ENCODE measurements around the gene ELANE.
A peak's percentile ranks its signal among the peaks of the same experiment; 100 is the strongest.

Gene ELANE

GRCh38 chr19:892894-893689, 41.0 kb downstream of the ELANE start, which contains the start of the genes MED16 and RNU6-9:
Gene MED16, minus strand, starts transcription at chr19:893187. Its CDS starts 2,056 bp downstream, at chr19:891131.
Gene RNU6-9, plus strand, starts transcription at chr19:893484.
- Mint-ChIP-seq H3K27ac (peak within 1 kb of the TSS; percentile 99), H3K4me3 (peak within 1 kb of the TSS; percentile 90), H3K36me3 (ENCODE audit: low read depth) (peaks cover 26% of the 10 kb centered on the region), H3K9me3 (no peaks in the 10 kb centered on the region), H3K4me1 (ENCODE audit: low read depth) (peaks cover 12% of the 10 kb centered on the region), H3K27me3 (ENCODE audit: low read depth) (peaks cover 3% of the 10 kb centered on the region)
- peak; percentile 88 for DNase-seq (ENCODE audit: low spot score)

- peaks cover 3% of the 10 kb centered on the region for H3K27me3 Mint-ChIP-seq (ENCODE audit: low read depth)
- peaks cover 21% of the 10 kb centered on the region for H3K36me3 Mint-ChIP-seq (ENCODE audit: low read depth)
- H3K9me3 Mint-ChIP-seq, result no peaks in the 10 kb centered on the region
- no peak overlapping the region for H3K27ac Mint-ChIP-seq
- H3K4me1 Mint-ChIP-seq (ENCODE audit: low read depth), result peaks cover 8% of the 10 kb centered on the region
- DNase-seq (ENCODE audit: low spot score), result no peak
- no peak overlapping the region for H3K4me3 Mint-ChIP-seq
Observed at GRCh38 chr19:896434-896833, 44.3 kb downstream of the ELANE start.

GRCh38 chr19:896999-897398, 44.9 kb downstream of the ELANE start:
- Mint-ChIP-seq H3K27ac (no peak overlapping the region), H3K9me3 (no peaks in the 10 kb centered on the region), H3K36me3 (ENCODE audit: low read depth) (peaks cover 21% of the 10 kb centered on the region), H3K4me3 (no peak overlapping the region), H3K4me1 (ENCODE audit: low read depth) (peaks cover 8% of the 10 kb centered on the region), H3K27me3 (ENCODE audit: low read depth) (peaks cover 3% of the 10 kb centered on the region)
- DNase-seq (ENCODE audit: low spot score), result no peak

- peaks cover 8% of the 10 kb centered on the region for H3K4me1 Mint-ChIP-seq (ENCODE audit: low read depth)
- peaks cover 3% of the 10 kb centered on the region for H3K27me3 Mint-ChIP-seq (ENCODE audit: low read depth)
- H3K27ac Mint-ChIP-seq, result no peak overlapping the region
- peaks cover 21% of the 10 kb centered on the region for H3K36me3 Mint-ChIP-seq (ENCODE audit: low read depth)
- H3K9me3 Mint-ChIP-seq, result no peaks in the 10 kb centered on the region
- DNase-seq (ENCODE audit: low spot score), result no peak
- H3K4me3 Mint-ChIP-seq, result no peak overlapping the region
Observed at GRCh38 chr19:897442-898039, 45.4 kb downstream of the ELANE start.

GRCh38 chr19:898663-899062, 46.6 kb downstream of the ELANE start:
- H3K27ac Mint-ChIP-seq, result no peak overlapping the region
- H3K36me3 Mint-ChIP-seq (ENCODE audit: low read depth), result peaks cover 17% of the 10 kb centered on the region
- peaks cover 2% of the 10 kb centered on the region for H3K4me1 Mint-ChIP-seq (ENCODE audit: low read depth)
- H3K4me3 Mint-ChIP-seq, result no peak overlapping the region
- H3K9me3 Mint-ChIP-seq, result no peaks in the 10 kb centered on the region
- no peaks in the 10 kb centered on the region for H3K27me3 Mint-ChIP-seq (ENCODE audit: low read depth)
- no peak for DNase-seq (ENCODE audit: low spot score)

GRCh38 chr19:899336-900042, 47.4 kb downstream of the ELANE start:
- Mint-ChIP-seq H3K4me1 (ENCODE audit: low read depth) (peaks cover 2% of the 10 kb centered on the region), H3K27me3 (ENCODE audit: low read depth) (no peaks in the 10 kb centered on the region), H3K4me3 (no peak overlapping the region), H3K9me3 (no peaks in the 10 kb centered on the region), H3K36me3 (ENCODE audit: low read depth) (peaks cover 17% of the 10 kb centered on the region), H3K27ac (no peak overlapping the region)
- DNase-seq (ENCODE audit: low spot score), result no peak

- H3K36me3 Mint-ChIP-seq (ENCODE audit: low read depth), result peaks cover 17% of the 10 kb centered on the region
- no peak for DNase-seq (ENCODE audit: low spot score)
- peak overlapping the region; percentile 41 for H3K27ac Mint-ChIP-seq
- peaks cover 2% of the 10 kb centered on the region for H3K4me1 Mint-ChIP-seq (ENCODE audit: low read depth)
- no peaks in the 10 kb centered on the region for H3K9me3 Mint-ChIP-seq
- H3K27me3 Mint-ChIP-seq (ENCODE audit: low read depth), result no peaks in the 10 kb centered on the region
- H3K4me3 Mint-ChIP-seq, result no peak overlapping the region
Observed at GRCh38 chr19:900043-900301, 47.9 kb downstream of the ELANE start.

- Mint-ChIP-seq H3K27ac (peak overlapping the region; percentile 41), H3K36me3 (ENCODE audit: low read depth) (peaks cover 17% of the 10 kb centered on the region)
Observed at GRCh38 chr19:900302-901111, 48.4 kb downstream of the ELANE start.

GRCh38 chr19:901216-902092, 49.4 kb downstream of the ELANE start:
- Mint-ChIP-seq H3K9me3 (no peaks in the 10 kb centered on the region), H3K27me3 (ENCODE audit: low read depth) (no peaks in the 10 kb centered on the region), H3K36me3 (ENCODE audit: low read depth) (peaks cover 14% of the 10 kb centered on the region), H3K4me1 (ENCODE audit: low read depth) (peaks cover 4% of the 10 kb centered on the region), H3K4me3 (no peak overlapping the region), H3K27ac (no peak overlapping the region)
- DNase-seq (ENCODE audit: low spot score), result no peak

More at GRCh38 chr19:900302-901111, 48.4 kb downstream of the ELANE start:
- no peaks in the 10 kb centered on the region for H3K27me3 Mint-ChIP-seq (ENCODE audit: low read depth)
- H3K4me3 Mint-ChIP-seq, result no peak overlapping the region
- DNase-seq (ENCODE audit: low spot score), result no peak
- no peaks in the 10 kb centered on the region for H3K9me3 Mint-ChIP-seq
- H3K4me1 Mint-ChIP-seq (ENCODE audit: low read depth), result peaks cover 2% of the 10 kb centered on the region

GRCh38 chr19:902093-902370, 49.9 kb downstream of the ELANE start:
- peaks cover 10% of the 10 kb centered on the region for H3K36me3 Mint-ChIP-seq (ENCODE audit: low read depth)
- peaks cover 7% of the 10 kb centered on the region for H3K4me1 Mint-ChIP-seq (ENCODE audit: low read depth)
- no peak for DNase-seq (ENCODE audit: low spot score)
- no peak overlapping the region for H3K27ac Mint-ChIP-seq
- H3K9me3 Mint-ChIP-seq, result no peaks in the 10 kb centered on the region
- H3K4me3 Mint-ChIP-seq, result no peak overlapping the region
- no peaks in the 10 kb centered on the region for H3K27me3 Mint-ChIP-seq (ENCODE audit: low read depth)

GRCh38 chr19:902446-903226, 50.5 kb downstream of the ELANE start:
- no peaks in the 10 kb centered on the region for H3K27me3 Mint-ChIP-seq (ENCODE audit: low read depth)
- peaks cover 9% of the 10 kb centered on the region for H3K36me3 Mint-ChIP-seq (ENCODE audit: low read depth)
- no peak for DNase-seq (ENCODE audit: low spot score)
- H3K4me1 Mint-ChIP-seq (ENCODE audit: low read depth), result peaks cover 7% of the 10 kb centered on the region
- no peaks in the 10 kb centered on the region for H3K9me3 Mint-ChIP-seq
- H3K27ac Mint-ChIP-seq, result no peak overlapping the region
- H3K4me3 Mint-ChIP-seq, result no peak overlapping the region

- Mint-ChIP-seq H3K9me3 (no peaks in the 10 kb centered on the region), H3K27ac (no peak overlapping the region), H3K4me3 (no peak overlapping the region), H3K27me3 (ENCODE audit: low read depth) (no peaks in the 10 kb centered on the region), H3K36me3 (ENCODE audit: low read depth) (peaks cover 8% of the 10 kb centered on the region), H3K4me1 (ENCODE audit: low read depth) (peaks cover 7% of the 10 kb centered on the region)
- DNase-seq (ENCODE audit: low spot score), result no peak
Observed at GRCh38 chr19:903266-903797, 51.2 kb downstream of the ELANE start.

Measured in T-helper 2 cell treated with Interferon-gamma antibody and Interleukin-4, amounts not matched to agents 5 μg/mL and 100 μg/mL, for 36 hours (primary cell).